Liver (tissue), 3 donors: ENCODE data around the gene CLCF1.

Experiments used
- FOXA2 ChIP-seq: IDR thresholded peaks from 2 replicates; pipeline ENCODE4 v1.6.1; 2016; ENCODE audit warnings: antibody characterized with exemption
- TF ChIP-seq, protein P1 (sequence below): fragments of 150-350 bp; IDR thresholded peaks from 2 replicates; pipeline ENCODE4 v1.5.1; 2017; ENCODE audit warnings: improper control_type of control experiment, low read depth, low read length; ENCODE audit not compliant: missing input control
- TF ChIP-seq, protein P2 (sequence below): IDR thresholded peaks from 2 replicates; pipeline ENCODE4 v1.6.1; 2016; ENCODE audit warnings: antibody characterized with exemption
- TF ChIP-seq, protein P3 (sequence below): IDR thresholded peaks from 2 replicates; pipeline ENCODE4 v1.6.1; 2016; ENCODE audit warnings: antibody characterized with exemption, mild to moderate bottlenecking
- TF ChIP-seq, protein P4 (sequence below): IDR thresholded peaks from 2 replicates; pipeline ENCODE4 v1.6.1; 2016; ENCODE audit warnings: antibody characterized with exemption
- donor health status: healthy.
- donor health status: healthy.

DNA sequence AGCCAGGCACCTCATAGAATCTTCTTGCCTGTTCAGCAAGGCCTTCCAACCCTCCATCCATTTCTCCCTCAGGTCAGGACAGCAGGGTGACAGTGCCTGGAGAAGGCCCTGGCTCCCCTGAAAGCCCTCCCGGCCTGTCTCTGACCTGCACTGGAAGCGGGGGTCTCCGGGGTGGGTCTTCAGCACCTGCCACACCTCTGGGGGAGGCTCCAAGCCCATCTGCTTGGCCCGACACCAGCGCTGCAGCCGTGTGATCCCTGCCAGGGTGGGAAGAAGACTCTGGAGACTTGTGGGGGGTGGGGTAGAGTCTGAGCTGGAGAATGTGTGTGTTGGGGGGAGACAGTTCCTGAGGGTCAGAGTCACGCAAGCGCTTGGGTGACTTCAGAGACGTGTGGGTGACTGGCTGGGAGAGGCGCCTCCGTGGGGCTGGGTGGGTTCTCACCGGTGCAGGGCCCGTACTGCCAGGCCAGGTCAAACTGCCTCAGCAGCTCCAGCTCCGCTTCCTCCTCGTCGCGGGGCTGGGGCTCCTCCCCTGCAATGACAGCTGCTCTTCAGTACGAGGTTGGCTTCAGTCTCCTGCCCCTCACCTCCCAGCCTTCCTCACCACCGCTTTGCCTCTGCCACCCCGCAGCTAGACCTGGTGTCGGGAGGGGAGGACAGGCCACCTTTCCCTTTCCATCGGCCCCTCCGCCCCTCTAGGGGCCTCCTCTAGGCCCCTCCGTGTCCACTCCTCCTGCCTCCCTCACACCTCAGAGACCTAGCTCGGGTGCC, 20.7 kb downstream of the CLCF1 start:
- TF ChIP-seq, protein P1, sequence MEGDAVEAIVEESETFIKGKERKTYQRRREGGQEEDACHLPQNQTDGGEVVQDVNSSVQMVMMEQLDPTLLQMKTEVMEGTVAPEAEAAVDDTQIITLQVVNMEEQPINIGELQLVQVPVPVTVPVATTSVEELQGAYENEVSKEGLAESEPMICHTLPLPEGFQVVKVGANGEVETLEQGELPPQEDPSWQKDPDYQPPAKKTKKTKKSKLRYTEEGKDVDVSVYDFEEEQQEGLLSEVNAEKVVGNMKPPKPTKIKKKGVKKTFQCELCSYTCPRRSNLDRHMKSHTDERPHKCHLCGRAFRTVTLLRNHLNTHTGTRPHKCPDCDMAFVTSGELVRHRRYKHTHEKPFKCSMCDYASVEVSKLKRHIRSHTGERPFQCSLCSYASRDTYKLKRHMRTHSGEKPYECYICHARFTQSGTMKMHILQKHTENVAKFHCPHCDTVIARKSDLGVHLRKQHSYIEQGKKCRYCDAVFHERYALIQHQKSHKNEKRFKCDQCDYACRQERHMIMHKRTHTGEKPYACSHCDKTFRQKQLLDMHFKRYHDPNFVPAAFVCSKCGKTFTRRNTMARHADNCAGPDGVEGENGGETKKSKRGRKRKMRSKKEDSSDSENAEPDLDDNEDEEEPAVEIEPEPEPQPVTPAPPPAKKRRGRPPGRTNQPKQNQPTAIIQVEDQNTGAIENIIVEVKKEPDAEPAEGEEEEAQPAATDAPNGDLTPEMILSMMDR, result no peak
- TF ChIP-seq, protein P2, sequence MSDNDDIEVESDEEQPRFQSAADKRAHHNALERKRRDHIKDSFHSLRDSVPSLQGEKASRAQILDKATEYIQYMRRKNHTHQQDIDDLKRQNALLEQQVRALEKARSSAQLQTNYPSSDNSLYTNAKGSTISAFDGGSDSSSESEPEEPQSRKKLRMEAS, result no peak
- no peak for TF ChIP-seq FOXA2
- TF ChIP-seq, protein P3, sequence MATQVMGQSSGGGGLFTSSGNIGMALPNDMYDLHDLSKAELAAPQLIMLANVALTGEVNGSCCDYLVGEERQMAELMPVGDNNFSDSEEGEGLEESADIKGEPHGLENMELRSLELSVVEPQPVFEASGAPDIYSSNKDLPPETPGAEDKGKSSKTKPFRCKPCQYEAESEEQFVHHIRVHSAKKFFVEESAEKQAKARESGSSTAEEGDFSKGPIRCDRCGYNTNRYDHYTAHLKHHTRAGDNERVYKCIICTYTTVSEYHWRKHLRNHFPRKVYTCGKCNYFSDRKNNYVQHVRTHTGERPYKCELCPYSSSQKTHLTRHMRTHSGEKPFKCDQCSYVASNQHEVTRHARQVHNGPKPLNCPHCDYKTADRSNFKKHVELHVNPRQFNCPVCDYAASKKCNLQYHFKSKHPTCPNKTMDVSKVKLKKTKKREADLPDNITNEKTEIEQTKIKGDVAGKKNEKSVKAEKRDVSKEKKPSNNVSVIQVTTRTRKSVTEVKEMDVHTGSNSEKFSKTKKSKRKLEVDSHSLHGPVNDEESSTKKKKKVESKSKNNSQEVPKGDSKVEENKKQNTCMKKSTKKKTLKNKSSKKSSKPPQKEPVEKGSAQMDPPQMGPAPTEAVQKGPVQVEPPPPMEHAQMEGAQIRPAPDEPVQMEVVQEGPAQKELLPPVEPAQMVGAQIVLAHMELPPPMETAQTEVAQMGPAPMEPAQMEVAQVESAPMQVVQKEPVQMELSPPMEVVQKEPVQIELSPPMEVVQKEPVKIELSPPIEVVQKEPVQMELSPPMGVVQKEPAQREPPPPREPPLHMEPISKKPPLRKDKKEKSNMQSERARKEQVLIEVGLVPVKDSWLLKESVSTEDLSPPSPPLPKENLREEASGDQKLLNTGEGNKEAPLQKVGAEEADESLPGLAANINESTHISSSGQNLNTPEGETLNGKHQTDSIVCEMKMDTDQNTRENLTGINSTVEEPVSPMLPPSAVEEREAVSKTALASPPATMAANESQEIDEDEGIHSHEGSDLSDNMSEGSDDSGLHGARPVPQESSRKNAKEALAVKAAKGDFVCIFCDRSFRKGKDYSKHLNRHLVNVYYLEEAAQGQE, result no peak
- TF ChIP-seq, protein P4, sequence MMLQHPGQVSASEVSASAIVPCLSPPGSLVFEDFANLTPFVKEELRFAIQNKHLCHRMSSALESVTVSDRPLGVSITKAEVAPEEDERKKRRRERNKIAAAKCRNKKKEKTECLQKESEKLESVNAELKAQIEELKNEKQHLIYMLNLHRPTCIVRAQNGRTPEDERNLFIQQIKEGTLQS, result no peak
